ENCODE data around the gene ADD2.

Gene ADD2

GRCh38 chr2:70748002-70748784, 19.8 kb downstream of the ADD2 start:
- no peak for DNase-seq (ENCODE audit: extremely low read depth, insufficient read length)
- H3K4me3 ChIP-seq (replicated peaks; ENCODE audit: low read depth, low read length) = no peak overlapping the region
- H3K27me3 ChIP-seq (replicated peaks; ENCODE audit: control insufficient read depth, insufficient read depth, low read length) = no peaks in the 10 kb centered on the region
- TF ChIP-seq CTCF (IDR thresholded peaks at IDR 0.05; ENCODE audit: insufficient read depth, low read length, poor library complexity, severe bottlenecking) = no peak
- H3K36me3 ChIP-seq (ENCODE audit: control insufficient read depth, insufficient read depth, low read length) = no peaks in the 10 kb centered on the region

GRCh38 chr2:70747284-70747683, 20.7 kb downstream of the ADD2 start:
- Histone ChIP-seq H3K27me3 (replicated peaks; ENCODE audit: control insufficient read depth, insufficient read depth, low read length) (no peaks in the 10 kb centered on the region), H3K36me3 (ENCODE audit: control insufficient read depth, insufficient read depth, low read length) (no peaks in the 10 kb centered on the region), H3K4me3 (replicated peaks; ENCODE audit: low read depth, low read length) (no peak overlapping the region)
- no peak for DNase-seq (ENCODE audit: extremely low read depth, insufficient read length)
- no peak for TF ChIP-seq CTCF (IDR thresholded peaks at IDR 0.05; ENCODE audit: insufficient read depth, low read length, poor library complexity, severe bottlenecking)

- no peak for DNase-seq (ENCODE audit: extremely low read depth, insufficient read length)
- Histone ChIP-seq H3K4me3 (replicated peaks; ENCODE audit: low read depth, low read length) (no peak overlapping the region), H3K36me3 (ENCODE audit: control insufficient read depth, insufficient read depth, low read length) (no peaks in the 10 kb centered on the region), H3K27me3 (replicated peaks; ENCODE audit: control insufficient read depth, insufficient read depth, low read length) (no peaks in the 10 kb centered on the region)
- no peak for TF ChIP-seq CTCF (IDR thresholded peaks at IDR 0.05; ENCODE audit: insufficient read depth, low read length, poor library complexity, severe bottlenecking)
Measured at GRCh38 chr2:70746094-70746974, 21.7 kb downstream of the ADD2 start.

GRCh38 chr2:70745276-70745825, 22.6 kb downstream of the ADD2 start:
- H3K4me3 ChIP-seq (replicated peaks; ENCODE audit: low read depth, low read length) = no peak overlapping the region
- H3K36me3 ChIP-seq (ENCODE audit: control insufficient read depth, insufficient read depth, low read length) = no peaks in the 10 kb centered on the region
- no peaks in the 10 kb centered on the region for H3K27me3 ChIP-seq (replicated peaks; ENCODE audit: control insufficient read depth, insufficient read depth, low read length)
- DNase-seq (ENCODE audit: extremely low read depth, insufficient read length) = no peak
- TF ChIP-seq CTCF (IDR thresholded peaks at IDR 0.05; ENCODE audit: insufficient read depth, low read length, poor library complexity, severe bottlenecking) = no peak

GRCh38 chr2:70744397-70744796, 23.6 kb downstream of the ADD2 start:
- Histone ChIP-seq H3K27me3 (replicated peaks; ENCODE audit: control insufficient read depth, insufficient read depth, low read length) (no peaks in the 10 kb centered on the region), H3K36me3 (ENCODE audit: control insufficient read depth, insufficient read depth, low read length) (no peaks in the 10 kb centered on the region), H3K4me3 (replicated peaks; ENCODE audit: low read depth, low read length) (no peak overlapping the region)
- DNase-seq (ENCODE audit: extremely low read depth, insufficient read length) = no peak
- TF ChIP-seq CTCF (IDR thresholded peaks at IDR 0.05; ENCODE audit: insufficient read depth, low read length, poor library complexity, severe bottlenecking) = no peak

Data from GM06990 (cell line).